HG03342 (cell line): Measurements from ENCODE around the gene LMAN2.
"Not testable (repeated sequence)": the region's sequence is repeated elsewhere in the genome, so short reads cannot be mapped to it uniquely, and the experiment has no call there.

Experiments
- ATAC-seq: cut with Tn5 transposase; IDR thresholded peaks from one replicate; pipeline ENCODE4 v1.9.1; 2021; ENCODE audit warnings: mild to moderate bottlenecking, moderate library complexity; ENCODE audit not compliant: unreplicated experiment

The LMAN2 gene

GRCh38 chr5:177349762-177350161 is 1.7 kb downstream of the LMAN2 start:
- ATAC-seq = no peak

GRCh38 chr5:177349362-177349647 is 2.2 kb downstream of the LMAN2 start:
- ATAC-seq = no peak

GRCh38 chr5:177347699-177348098 is 3.8 kb downstream of the LMAN2 start:
- no peak for ATAC-seq

- ATAC-seq = no peak
Measured at GRCh38 chr5:177346820-177347219, 4.6 kb downstream of the LMAN2 start.

- no peak for ATAC-seq
Measured at GRCh38 chr5:177344891-177345290, 6.6 kb downstream of the LMAN2 start.

GRCh38 chr5:177343777-177344176 is 7.7 kb downstream of the LMAN2 start:
- no peak for ATAC-seq

- ATAC-seq = not testable (repeated sequence)
Measured at GRCh38 chr5:177343000-177343399, 8.5 kb downstream of the LMAN2 start.

- no peak for ATAC-seq
Measured at GRCh38 chr5:177339107-177339638, 12.3 kb downstream of the LMAN2 start.

- ATAC-seq = no peak
Measured at GRCh38 chr5:177338251-177339106, 13.0 kb downstream of the LMAN2 start.

GRCh38 chr5:177336603-177337494 is 14.6 kb downstream of the LMAN2 start:
- no peak for ATAC-seq

GRCh38 chr5:177336112-177336511 is 15.4 kb downstream of the LMAN2 start:
- ATAC-seq = no peak

- ATAC-seq = no peak
Measured at GRCh38 chr5:177335701-177336065, 15.8 kb downstream of the LMAN2 start.

GRCh38 chr5:177334781-177335700 is 16.4 kb downstream of the LMAN2 start:
- no peak for ATAC-seq

GRCh38 chr5:177334155-177334551 is 17.3 kb downstream of the LMAN2 start:
- no peak for ATAC-seq

GRCh38 chr5:177333420-177334154 is 17.9 kb downstream of the LMAN2 start:
- ATAC-seq = no peak

- no peak for ATAC-seq
Measured at GRCh38 chr5:177332896-177333260, 18.6 kb downstream of the LMAN2 start.

- no peak for ATAC-seq
Measured at GRCh38 chr5:177332031-177332895, 19.2 kb downstream of the LMAN2 start.

GRCh38 chr5:177330991-177331842 is 20.3 kb downstream of the LMAN2 start:
- ATAC-seq = no peak
